Ishikawa (cell line): ENCODE measurements around the gene GCN1.

Experiments used
- CEBPB ChIP-seq: IDR thresholded peaks from 2 replicates; pipeline ENCODE4 v1.6.1; 2012
- CREB1 ChIP-seq: IDR thresholded peaks from 2 replicates; pipeline ENCODE4 v1.6.1; 2012; ENCODE audit warnings: low read depth
- EGR1 ChIP-seq: IDR thresholded peaks from 2 replicates; pipeline ENCODE4 v1.6.1; 2012
- EP300 ChIP-seq: IDR thresholded peaks from 2 replicates; pipeline ENCODE4 v1.6.1; 2012; ENCODE audit warnings: borderline replicate concordance
- FOXM1 ChIP-seq: IDR thresholded peaks from 2 replicates; pipeline ENCODE4 v1.6.1; 2012; ENCODE audit warnings: low read depth, borderline replicate concordance
- NFIC ChIP-seq: IDR thresholded peaks from 2 replicates; pipeline ENCODE4 v1.6.1; 2012
- RAD21 ChIP-seq: IDR thresholded peaks from 2 replicates; pipeline ENCODE4 v1.6.1; 2012; ENCODE audit warnings: low read depth
- REST ChIP-seq: IDR thresholded peaks from 2 replicates; pipeline ENCODE4 v1.6.1; 2012; ENCODE audit warnings: low read depth, mild to moderate bottlenecking
- TAF1 ChIP-seq: IDR thresholded peaks from 2 replicates; pipeline ENCODE4 v1.6.1; 2012; ENCODE audit warnings: low read depth, mild to moderate bottlenecking
- TCF12 ChIP-seq: IDR thresholded peaks from 2 replicates; pipeline ENCODE4 v1.6.1; 2012; ENCODE audit warnings: low read depth
- TEAD4 ChIP-seq: IDR thresholded peaks from 2 replicates; pipeline ENCODE4 v1.6.1; 2012
- USF1 ChIP-seq: IDR thresholded peaks from 2 replicates; pipeline ENCODE4 v1.6.1; 2012
- YY1 ChIP-seq: IDR thresholded peaks from 2 replicates; pipeline ENCODE4 v1.6.1; 2012; ENCODE audit warnings: low read depth
- ZBTB7A ChIP-seq: IDR thresholded peaks from 2 replicates; pipeline ENCODE4 v1.6.1; 2012; ENCODE audit warnings: low read depth
- TF ChIP-seq, protein P1 (sequence below): IDR thresholded peaks from 2 replicates; pipeline ENCODE4 v1.6.1; 2012

Gene GCN1

GRCh38 chr12:120085920-120086645 is 108.4 kb downstream of the GCN1 start:
- TF ChIP-seq TEAD4 (no peak), FOXM1 (no peak), RAD21 (no peak), CREB1 (no peak), EP300 (no peak), NFIC (no peak), USF1 (no peak), YY1 (no peak), CEBPB (no peak), ZBTB7A (no peak), TAF1 (no peak), EGR1 (no peak), REST (no peak)
- TF ChIP-seq, protein P1, sequence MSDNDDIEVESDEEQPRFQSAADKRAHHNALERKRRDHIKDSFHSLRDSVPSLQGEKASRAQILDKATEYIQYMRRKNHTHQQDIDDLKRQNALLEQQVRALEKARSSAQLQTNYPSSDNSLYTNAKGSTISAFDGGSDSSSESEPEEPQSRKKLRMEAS, result no peak

- TF ChIP-seq TCF12, result no peak
These were observed 112.9 kb downstream of the GCN1 start for GRCh38 chr12:120081641-120082040.

GRCh38 chr12:120079411-120080400 is 114.8 kb downstream of the GCN1 start:
- TF ChIP-seq TAF1 (no peak), USF1 (no peak), CREB1 (no peak), EP300 (no peak), FOXM1 (no peak), TEAD4 (no peak), REST (no peak), EGR1 (no peak), NFIC (no peak), YY1 (no peak), ZBTB7A (no peak)
- TF ChIP-seq, protein P1, result no peak

DNA sequence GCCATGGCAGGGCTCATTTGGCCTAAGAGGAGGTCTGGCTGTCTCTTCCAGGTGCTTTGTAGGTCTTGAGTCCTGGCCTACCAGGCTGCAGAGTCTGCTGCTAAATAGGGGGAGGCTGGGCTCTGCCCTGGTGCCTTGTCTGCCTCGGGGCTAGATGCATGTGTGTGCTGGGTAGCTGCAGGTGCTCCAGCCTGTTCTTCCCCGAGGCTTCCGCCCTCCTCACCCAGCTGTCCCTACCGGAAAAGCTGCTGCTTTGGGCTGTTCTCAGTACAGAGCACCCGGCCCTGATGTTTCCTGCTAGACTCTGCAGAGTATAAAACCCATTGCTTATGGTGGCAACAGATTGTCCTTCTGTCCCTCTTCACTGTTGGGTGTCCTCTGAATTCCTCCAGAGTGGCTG is 115.6 kb downstream of the GCN1 start:
- TF ChIP-seq YY1, result no peak
- TF ChIP-seq, protein P1, result no peak
- no peak for TF ChIP-seq TCF12
- TF ChIP-seq CEBPB, result no peak
- no peak for TF ChIP-seq TAF1
- no peak for TF ChIP-seq EP300
- TF ChIP-seq TEAD4, result no peak
- no peak for TF ChIP-seq REST
- no peak for TF ChIP-seq CREB1
